GM08714 (cell line): ENCODE data around the gene EFCAB6.

Source experiments
- H3K4me3 ChIP-seq: fragments of 200-500 bp; sonication (Bioruptor generic); 2 replicates; pipeline ENCODE4 v1.5.1; 2014; ENCODE audit warnings: mild to moderate bottlenecking, low read length, inconsistent platforms
- ZNF274 ChIP-seq: IDR thresholded peaks from 2 replicates; pipeline ENCODE4 v1.6.1; 2012; ENCODE audit warnings: mild to moderate bottlenecking, low read depth, low read length

Gene EFCAB6

GRCh38 chr22:43562843-43563242 lies 249.3 kb downstream of the EFCAB6 start:
- H3K4me3 ChIP-seq, result no peak overlapping the region
- TF ChIP-seq ZNF274, result no peak

DNA sequence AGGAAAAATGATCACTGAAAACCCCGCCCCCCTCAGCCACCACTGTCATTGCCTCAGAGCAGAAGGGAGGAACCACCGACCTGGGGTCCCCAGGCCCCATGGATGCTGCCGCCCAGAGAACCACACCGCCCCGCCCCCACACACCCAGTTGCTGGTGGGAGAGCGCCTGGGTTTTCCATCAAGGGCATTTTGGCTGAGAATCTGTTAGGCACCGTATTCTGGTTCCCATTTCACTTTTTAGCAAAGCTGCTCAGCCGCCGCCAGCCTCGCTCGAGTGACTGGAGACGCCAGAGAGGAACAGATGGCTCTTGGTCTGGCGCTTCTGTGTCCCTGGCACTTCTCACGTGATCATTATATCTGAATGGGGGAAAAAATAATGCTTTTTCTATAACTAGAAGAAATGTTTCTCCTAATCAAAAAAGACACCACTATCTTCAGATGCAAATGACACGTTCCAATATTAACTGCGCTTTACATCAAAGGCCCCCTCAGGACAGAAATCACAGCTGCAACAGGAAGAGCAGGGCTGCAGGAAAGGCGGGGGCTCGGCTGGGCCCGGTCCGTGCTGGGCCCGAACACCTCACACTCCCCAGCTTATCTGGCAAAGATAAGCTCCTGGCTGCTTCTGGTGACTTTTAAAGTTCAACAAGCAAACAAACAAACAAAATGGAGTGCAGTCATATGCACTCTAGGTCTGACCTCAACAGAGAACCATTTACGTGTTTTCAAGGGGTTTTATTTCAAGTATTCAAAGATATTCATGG lies 250.5 kb downstream of the EFCAB6 start:
- no peak overlapping the region for H3K4me3 ChIP-seq
- no peak for TF ChIP-seq ZNF274

GRCh38 chr22:43560651-43561050 lies 251.5 kb downstream of the EFCAB6 start:
- no peak overlapping the region for H3K4me3 ChIP-seq
- no peak for TF ChIP-seq ZNF274

DNA sequence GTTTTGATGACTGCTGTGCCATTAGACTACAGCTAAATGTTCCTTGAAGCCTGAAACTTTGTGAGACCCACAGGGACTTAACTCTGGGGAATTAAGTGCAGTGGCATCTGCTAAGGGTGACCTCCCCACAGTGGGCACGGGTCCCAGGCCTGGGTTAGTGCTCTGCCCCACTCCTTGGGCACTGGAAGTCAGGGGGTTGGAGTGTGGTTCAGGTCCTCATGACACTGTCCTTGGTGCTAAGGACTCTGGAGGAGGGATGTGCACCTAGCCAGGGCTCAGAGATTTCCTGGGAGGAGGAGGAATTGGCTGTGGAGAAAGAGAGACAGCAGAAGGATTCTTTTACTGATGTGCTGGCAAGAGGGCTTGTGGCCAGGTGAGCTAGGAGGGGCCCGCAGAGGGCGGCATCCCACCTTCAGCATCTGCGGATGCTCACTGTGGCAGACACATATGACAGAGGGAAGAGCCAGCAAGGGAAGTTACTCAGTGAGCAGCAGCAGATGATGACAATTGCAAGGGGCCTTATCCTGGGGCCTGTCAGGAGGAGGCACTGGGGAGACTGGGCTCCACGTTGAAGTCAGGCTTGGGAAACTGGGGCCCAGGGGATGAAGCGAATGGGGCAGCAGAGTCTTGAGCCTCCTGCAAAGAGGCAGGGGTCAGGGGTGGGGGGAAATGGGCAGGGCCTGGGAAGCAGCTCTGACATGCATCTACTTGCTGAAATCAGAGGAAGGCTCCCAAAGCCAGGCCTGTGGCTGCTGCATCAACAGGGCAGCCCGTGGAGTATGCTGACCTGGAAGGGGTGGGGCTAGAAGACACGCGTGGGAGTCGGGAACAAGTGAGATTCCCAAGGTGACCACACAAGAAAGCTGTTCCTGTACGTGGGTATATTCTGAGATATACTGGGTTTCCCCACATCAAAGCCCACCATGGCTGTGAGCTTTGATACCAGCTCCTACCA lies 256.3 kb downstream of the EFCAB6 start:
- no peak overlapping the region for H3K4me3 ChIP-seq
- no peak for TF ChIP-seq ZNF274

GRCh38 chr22:43554694-43555365 lies 257.3 kb downstream of the EFCAB6 start:
- TF ChIP-seq ZNF274, result no peak
- H3K4me3 ChIP-seq, result no peak overlapping the region

- TF ChIP-seq ZNF274, result no peak
- H3K4me3 ChIP-seq, result no peak overlapping the region
Observed at GRCh38 chr22:43554259-43554636, 257.9 kb downstream of the EFCAB6 start.

DNA sequence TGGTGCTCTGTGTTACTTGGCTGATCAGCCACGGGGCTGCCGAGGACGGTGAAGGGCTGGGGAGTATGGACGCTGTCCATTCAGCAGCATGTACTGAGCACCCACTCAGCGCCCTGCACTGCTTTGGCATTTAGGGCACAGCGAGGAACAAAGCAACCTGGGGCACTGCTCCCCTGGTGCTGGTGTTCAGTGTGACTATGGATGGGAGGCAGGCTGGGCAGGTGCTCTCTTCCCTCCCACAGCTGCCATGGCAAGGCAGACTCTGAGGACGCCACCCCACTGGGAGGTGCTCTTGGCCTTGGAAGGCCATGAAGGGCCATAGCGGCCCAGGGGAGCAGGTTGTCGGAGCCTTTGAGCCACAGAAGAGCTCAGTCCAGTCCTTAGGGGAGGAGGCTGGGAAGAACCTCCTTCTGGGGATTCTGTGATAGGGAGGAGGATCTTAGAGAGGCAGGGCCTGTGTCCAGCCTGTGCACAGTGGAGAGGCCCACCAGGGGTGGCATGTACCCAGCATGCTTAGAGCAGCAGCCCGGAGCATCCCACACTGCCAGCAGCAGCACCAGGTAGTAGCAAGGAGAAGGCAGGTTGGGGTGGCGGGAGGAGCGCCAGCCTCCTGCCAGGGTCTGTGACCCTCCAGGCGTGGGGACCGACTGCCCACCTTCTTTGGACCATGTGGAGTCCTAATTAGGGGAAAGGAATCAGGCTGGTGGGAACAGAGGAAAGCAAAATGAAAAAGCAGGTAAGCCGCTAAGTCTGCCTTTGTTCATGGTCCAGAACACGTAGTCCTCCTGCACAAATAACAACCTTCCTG lies 258.4 kb downstream of the EFCAB6 start:
- no peak for TF ChIP-seq ZNF274
- H3K4me3 ChIP-seq, result no peak overlapping the region

DNA sequence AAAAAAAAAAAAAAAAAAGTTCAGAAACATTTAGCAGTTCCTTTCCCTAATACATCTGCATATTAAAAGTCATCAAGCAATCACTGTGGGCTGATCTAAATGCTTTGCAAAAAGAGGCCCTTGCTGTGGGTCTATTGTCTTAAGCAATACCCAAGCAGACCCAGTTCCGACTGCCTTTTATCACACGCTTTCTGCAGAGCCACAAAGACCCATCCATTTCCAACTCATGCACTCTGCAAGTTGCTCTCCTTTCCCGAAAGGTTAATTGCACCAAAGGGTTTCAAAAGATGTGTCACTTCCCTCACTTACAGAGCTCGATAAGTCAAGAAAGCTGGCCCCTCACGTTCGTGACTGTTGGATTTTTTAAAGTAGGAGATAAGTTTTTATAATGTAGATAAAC lies 261.4 kb downstream of the EFCAB6 start:
- no peak overlapping the region for H3K4me3 ChIP-seq
- no peak for TF ChIP-seq ZNF274

DNA sequence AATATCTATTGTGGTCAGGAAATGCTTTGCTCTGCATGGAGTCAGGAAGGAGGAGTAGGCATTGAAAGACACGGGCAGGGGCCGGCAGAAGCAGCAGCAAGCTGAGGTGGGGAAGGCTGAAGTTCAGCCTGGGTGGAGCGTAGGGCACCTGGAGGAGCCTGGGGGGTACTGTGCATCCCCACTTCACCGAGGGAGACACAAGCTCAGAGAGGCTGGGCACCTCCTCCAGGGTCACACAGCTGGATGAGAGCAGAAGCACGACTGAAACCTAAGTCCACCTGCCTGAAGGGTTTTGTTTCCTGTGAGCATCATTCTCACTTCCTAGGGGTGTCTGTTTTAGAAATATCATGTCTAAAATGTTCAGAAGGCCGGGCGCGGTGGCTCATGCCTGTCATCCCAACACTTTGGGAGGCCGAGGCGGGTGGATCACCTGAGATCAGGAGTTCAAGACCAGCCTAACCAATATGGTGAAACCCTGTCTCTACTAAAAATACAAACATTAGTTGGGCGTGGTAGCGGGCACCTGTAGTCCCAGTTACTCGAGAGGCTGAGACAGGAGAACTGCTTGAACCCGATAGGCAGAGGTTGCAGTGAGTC lies 262.0 kb downstream of the EFCAB6 start:
- no peak for TF ChIP-seq ZNF274
- H3K4me3 ChIP-seq, result no peak overlapping the region

DNA sequence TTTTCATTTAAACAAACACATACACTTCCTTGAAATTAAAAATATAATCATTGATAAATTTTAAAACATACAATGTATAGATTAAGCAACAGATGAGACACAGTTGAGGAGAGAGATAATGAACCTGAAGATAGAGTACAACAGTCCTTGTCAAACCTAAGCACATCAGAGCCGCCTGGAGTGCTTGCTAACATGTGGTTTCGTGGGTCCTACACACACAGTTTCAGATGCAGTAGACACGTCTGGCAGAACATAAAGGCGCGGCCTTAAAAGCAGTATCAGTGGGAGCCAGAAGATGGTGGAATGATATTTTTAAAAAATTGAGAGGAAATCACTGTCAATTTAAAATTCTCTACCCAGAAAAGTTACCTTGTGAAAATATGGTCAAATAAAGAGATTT lies 265.9 kb downstream of the EFCAB6 start:
- TF ChIP-seq ZNF274, result no peak
- H3K4me3 ChIP-seq, result no peak overlapping the region

DNA sequence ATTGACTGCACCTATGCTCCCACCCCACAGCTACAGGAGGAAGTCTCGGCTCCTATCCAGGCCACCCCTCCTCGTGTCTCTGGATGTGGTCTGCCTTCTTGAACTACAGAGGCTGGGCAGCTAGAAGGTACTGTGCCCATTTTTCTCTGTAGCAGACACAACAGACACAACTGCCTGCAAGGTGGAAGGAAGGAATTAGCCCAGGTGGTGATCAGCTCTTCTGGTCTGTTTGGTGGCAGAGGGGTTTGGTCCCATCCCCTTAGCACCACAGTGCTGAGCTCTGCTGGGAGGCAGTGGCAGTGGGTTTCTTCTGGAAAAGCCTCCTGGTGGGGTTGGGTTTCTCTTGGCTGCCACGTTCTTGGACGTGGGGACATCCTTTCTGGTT lies 267.8 kb downstream of the EFCAB6 start:
- no peak overlapping the region for H3K4me3 ChIP-seq
- no peak for TF ChIP-seq ZNF274

GRCh38 chr22:43543522-43544288 lies 268.4 kb downstream of the EFCAB6 start:
- H3K4me3 ChIP-seq, result no peak overlapping the region
- TF ChIP-seq ZNF274, result no peak
